Endothelial cell of umbilical vein (primary cell): ENCODE measurements around the gene ADM5. TPM values are rescaled to one million over a fixed set of nuclear protein-coding genes. Genes with fewer than 3 reads are reported as not detected.

ENCODE experiments used
- BruUV-seq: library from RNA; stranded (reverse); fragments of 400-500 nt; replicated peaks from 2 replicates; lab custom pipeline; 2021; lab: Mats Ljungman, UMichigan
- CTCF ChIA-PET: fragments of 300-600, 350-600 bp; sonication (Branson Sonifier 250); formaldehyde crosslinking; loops from one replicate; lab custom pipeline; 2021; ENCODE audit warnings: antibody characterized with exemption, inconsistent platforms; lab: Charles Lee
- POLR2A ChIA-PET: fragments of 300-600, 350-600 bp; sonication (Branson Sonifier 250); formaldehyde crosslinking; loops from one replicate; lab custom pipeline; 2021; ENCODE audit warnings: antibody characterized with exemption, inconsistent platforms; lab: Charles Lee
- DNase-seq: peaks from one replicate; pipeline ENCODE4 v3.0.0-alpha.2; 2011; ENCODE audit warnings: low read depth, low spot score
- FAIRE-seq: peaks from 2 replicates; lab custom pipeline; 2011; peaks lifted over from hg19 to GRCh38; lab: Jason Lieb, UNC
- H2AFZ ChIP-seq: 2 replicates; pipeline ENCODE4 v1.6.0; 2012; ENCODE audit warnings: low read depth, low read length, control low read depth, inconsistent platforms
- H3K27ac ChIP-seq: 2 replicates; pipeline ENCODE4 v1.5.1; 2011; ENCODE audit warnings: low read depth, mild to moderate bottlenecking, control low read depth, low read length, moderate library complexity; ENCODE audit not compliant: insufficient read depth
- H3K27me3 ChIP-seq, 2 experiments: 2 replicates each; pipeline versions ENCODE4 v1.6.0 to v1.6.1; 2011; ENCODE audit warnings: low read length in 2 of 2, mixed read lengths in 1 of 2; ENCODE audit not compliant: control insufficient read depth in 2 of 2, insufficient read depth in 2 of 2
- H3K36me3 ChIP-seq, 2 experiments: 2 replicates in 1 of 2; 3 replicates in 1 of 2; pipeline ENCODE4 v1.5.1; 2011; ENCODE audit warnings: low read length in 2 of 2, mild to moderate bottlenecking in 1 of 2, moderate library complexity in 1 of 2; ENCODE audit not compliant: control insufficient read depth in 2 of 2, insufficient read depth in 2 of 2; ENCODE audit errors: extremely low read depth in 1 of 2
- H3K4me1 ChIP-seq: 3 replicates; pipeline ENCODE4 v1.5.1; 2011; ENCODE audit warnings: mild to moderate bottlenecking, low read length; ENCODE audit not compliant: control insufficient read depth, insufficient read depth; ENCODE audit errors: extremely low read depth
- H3K4me2 ChIP-seq: 2 replicates; pipeline ENCODE4 v1.6.1; 2011; ENCODE audit warnings: low read length, control low read depth, mixed read lengths; ENCODE audit not compliant: insufficient read depth
- H3K4me3 ChIP-seq, 3 experiments: fragments of 200-600 bp in 1 of 3; sonication (generic), shearing (Covaris generic) in 1 of 3; replicated peaks in 1 of 3; 2 replicates each; pipeline ENCODE4 v1.5.1; 2011 to 2016; ENCODE audit warnings: control low read depth in 3 of 3, low read length in 3 of 3, mild to moderate bottlenecking in 2 of 3, inconsistent platforms in 1 of 3, low read depth in 1 of 3, moderate library complexity in 1 of 3; ENCODE audit not compliant: insufficient read depth in 1 of 3
- H3K79me2 ChIP-seq: 2 replicates; pipeline ENCODE4 v1.6.0; 2012; ENCODE audit warnings: low read length, inconsistent platforms; ENCODE audit not compliant: control insufficient read depth, insufficient read depth
- H3K9ac ChIP-seq: replicated peaks from 2 replicates; pipeline ENCODE3; 2011; ENCODE audit warnings: low read length, control low read depth; ENCODE audit not compliant: insufficient read depth; ENCODE audit errors: extremely low read depth
- H3K9me1 ChIP-seq: replicated peaks from 3 replicates; pipeline ENCODE4 v1.6.0; 2011; ENCODE audit warnings: mild to moderate bottlenecking, low read length; ENCODE audit not compliant: control insufficient read depth, insufficient read depth; ENCODE audit errors: extremely low read depth
- H3K9me3 ChIP-seq: replicated peaks from 2 replicates; pipeline ENCODE4 v1.5.1; 2012; ENCODE audit warnings: low read length, inconsistent platforms; ENCODE audit not compliant: control insufficient read depth, insufficient read depth
- H4K20me1 ChIP-seq: replicated peaks from 2 replicates; pipeline ENCODE3; 2011; ENCODE audit warnings: mild to moderate bottlenecking, low read length; ENCODE audit not compliant: control insufficient read depth, insufficient read depth; ENCODE audit errors: extremely low read depth
- FOS ChIP-seq: IDR thresholded peaks from 2 replicates; pipeline ENCODE4 v1.6.1; 2011; ENCODE audit warnings: mild to moderate bottlenecking, low read length, moderate library complexity, borderline replicate concordance; ENCODE audit not compliant: insufficient read depth
- JUN ChIP-seq: IDR thresholded peaks from 2 replicates; pipeline ENCODE4 v1.6.1; 2011; ENCODE audit warnings: borderline replicate concordance, low read depth; ENCODE audit not compliant: insufficient read length, insufficient read depth
- MAX ChIP-seq: IDR thresholded peaks from 2 replicates; pipeline ENCODE4 v1.6.1; 2011; ENCODE audit not compliant: insufficient read depth, insufficient read length
- POLR2A ChIP-seq: IDR thresholded peaks from 2 replicates; pipeline ENCODE4 v1.6.1; 2012; ENCODE audit warnings: low read depth, mild to moderate bottlenecking, control low read depth, low read length
- POLR2AphosphoS5 ChIP-seq: IDR thresholded peaks from 2 replicates; pipeline ENCODE4 v1.6.1; 2012; ENCODE audit warnings: low read depth, mild to moderate bottlenecking, control low read depth, low read length, moderate library complexity; ENCODE audit not compliant: insufficient read depth
- dilution Hi-C: fragments of 300-500 bp; cut with MboI; formaldehyde crosslinking; loops from one replicate; pipeline ENCODE4 v1.15.0; 2019; ENCODE audit warnings: low sequenced_read_pairs; ENCODE audit not compliant: extremely low pct_ligation_motif_present
- intact Hi-C: fragments of 100-400 bp; cut with micrococcal nuclease; formaldehyde crosslinking; loops from one replicate; pipeline ENCODE4 v1.10.0; 2022
- polyA plus RNA-seq, 4 experiments: library from polyadenylated mRNA; depleted of rRNA in 3 of 4; stranded (reverse) in 3 of 4; unstranded in 1 of 4; fragments of >200 nt; gene quantifications; 2 replicates each; pipeline versions ENCODE4 v1.2.1 to v1.2.3, GENCODE V29; 2011 to 2012; ENCODE audit warnings: missing spikeins in 1 of 4
- total RNA-seq: library from RNA; stranded (reverse); gene quantifications from 2 replicates; pipeline ENCODE4 v1.2.3, GENCODE V29; 2021

Gene ADM5
- total and polyA plus RNA-seq, 2 donors (not counting 3 experiments of a cell fraction or from before 2014, with no cell fraction given), result 3.3 to 4.4 TPM

GRCh38 chr19:49676136-49676783, 13.1 kb upstream of the ADM5 start:
- no TSS peak for BruUV-seq
- no peaks in the 10 kb centered on the region for H4K20me1 ChIP-seq
- peak overlapping the region; percentile 83 for H2AFZ ChIP-seq
- no peak for DNase-seq
- no peaks in the 10 kb centered on the region for H3K36me3 ChIP-seq
- CTCF ChIA-PET, result interaction anchor here (0.7 to 3.2 kb wide), 13 partner anchors 9 to 203 kb away, joined by 3 to 15 read pairs (median 4); partner anchors contain the start of genes BCL2L12, FLT3LG, FUZ and IRF3
- TF ChIP-seq MAX (no peak), POLR2AphosphoS5 (peak; percentile 47), POLR2A (peak; percentile 72), JUN (peak; percentile 20), FOS (peak; percentile 61)
- dilution Hi-C loops (no loop called here), intact Hi-C loops (loop anchor here (1.0 to 5.0 kb wide), 5 partner anchors 11 to 191 kb away; partner anchors contain the start of genes BCL2L12, IRF3, PNKP and RRAS)
- H3K9ac ChIP-seq, result peak overlapping the region; percentile 93
- no peak for FAIRE-seq
- H3K4me1 ChIP-seq, result peaks cover 25% of the 10 kb centered on the region
- peak overlapping the region; percentile 95 for H3K27ac ChIP-seq
- H3K9me3 ChIP-seq, result no peaks in the 10 kb centered on the region
- POLR2A ChIA-PET, result interaction anchor here (0.9 to 3.0 kb wide), 8 partner anchors 11 to 188 kb away, joined by 3 to 15 read pairs (median 4); partner anchors contain the start of genes AP2A1, BCL2L12, IRF3 and RRAS
- H3K4me2 ChIP-seq, result peak overlapping the region; percentile 60
- no peaks in the 10 kb centered on the region for H3K27me3 ChIP-seq
- peak overlapping the region; percentile 28 to 39 (median 30) for H3K4me3 ChIP-seq
- H3K9me1 ChIP-seq, result no peaks in the 10 kb centered on the region
- H3K79me2 ChIP-seq, result peaks cover 39% of the 10 kb centered on the region
